Germinal center (tissue), 1 donor: Measurements from ENCODE around the gene ANK3.
A peak's percentile ranks its signal among the peaks of the same experiment; 100 is the strongest.

Experiments
- DNase-seq: peaks from one replicate; pipeline ENCODE4 v3.0.0; 2012; ENCODE audit warnings: mixed read lengths, low spot score

Gene ANK3

GRCh38 chr10:60389413-60390025, at the start of gene ANK3:
Gene ANK3, minus strand, starts transcription at chr10:60389875. Its CDS starts 337 bp downstream, at chr10:60389538.
- DNase-seq = no peak

DNA sequence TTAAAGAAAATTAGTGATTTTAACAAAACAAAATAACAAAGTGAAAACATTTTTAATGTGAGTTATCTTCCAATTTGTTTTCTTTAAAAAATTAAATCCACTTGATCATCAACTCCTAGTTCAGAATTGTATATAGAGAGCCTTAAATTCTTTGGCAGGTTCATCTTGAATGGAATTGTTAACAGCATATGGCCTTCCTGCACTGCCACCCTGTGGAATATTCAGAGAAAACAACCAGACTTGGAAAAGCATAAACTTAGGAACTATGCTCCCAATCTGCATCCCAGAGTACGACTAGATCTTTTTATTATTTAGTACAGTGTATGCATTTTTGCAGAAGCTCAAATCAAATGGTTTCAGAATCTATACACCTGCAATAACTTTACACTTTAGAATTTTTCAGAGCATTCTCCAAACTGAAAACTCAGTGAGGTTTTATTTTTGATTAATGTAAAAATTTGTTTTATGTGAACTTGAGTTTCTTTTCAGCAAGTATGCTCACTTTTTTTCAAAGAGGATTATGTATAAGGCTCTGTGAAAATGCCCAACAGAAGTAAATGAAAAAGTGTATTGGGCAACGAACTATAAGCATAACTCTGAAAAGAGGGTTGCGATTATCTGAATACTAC, 44.9 kb upstream of the ANK3 start:
- peak; percentile 22 for DNase-seq

GRCh38 chr10:60433684-60434083, 44.0 kb upstream of the ANK3 start:
- no peak for DNase-seq

- no peak for DNase-seq
These were observed 41.3 kb upstream of the ANK3 start for GRCh38 chr10:60430836-60431597.

GRCh38 chr10:60430017-60430416, 40.3 kb upstream of the ANK3 start:
- no peak for DNase-seq

DNA sequence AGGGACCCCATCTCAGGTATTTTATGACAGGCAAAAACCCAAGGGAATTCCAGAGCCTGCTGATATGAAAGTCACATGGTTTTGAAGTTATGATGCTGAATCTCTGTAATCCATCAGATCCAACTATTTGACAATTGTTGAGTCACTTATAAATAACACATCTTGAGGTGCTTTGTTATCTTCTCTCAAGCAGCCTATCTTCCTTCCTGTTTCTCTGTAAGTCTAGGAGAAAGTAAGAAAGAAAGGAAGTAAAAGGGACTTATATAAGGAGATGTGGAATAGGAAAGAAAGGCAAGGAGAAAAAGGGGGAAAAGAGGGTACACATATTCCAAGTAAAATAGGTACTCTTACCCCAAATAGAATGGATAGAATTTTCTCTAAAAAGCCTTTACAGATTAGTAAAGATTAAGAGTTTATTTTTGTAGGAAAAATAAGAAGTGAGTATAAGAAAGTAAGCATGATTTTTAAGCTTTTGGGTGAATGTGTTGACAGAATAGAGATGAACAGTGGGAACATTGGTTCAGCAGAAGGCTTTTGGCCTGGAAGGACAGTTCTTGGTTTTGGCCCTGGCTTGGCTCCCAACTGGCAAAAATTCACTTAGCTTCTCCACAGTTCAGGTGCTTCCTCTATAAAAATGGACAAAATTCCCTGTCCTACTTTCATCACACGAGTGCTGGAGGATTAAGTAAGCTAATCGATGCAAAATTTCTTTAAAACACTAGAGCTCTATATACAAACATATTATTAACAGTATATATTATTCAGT, 39.6 kb upstream of the ANK3 start:
- DNase-seq = no peak

DNA sequence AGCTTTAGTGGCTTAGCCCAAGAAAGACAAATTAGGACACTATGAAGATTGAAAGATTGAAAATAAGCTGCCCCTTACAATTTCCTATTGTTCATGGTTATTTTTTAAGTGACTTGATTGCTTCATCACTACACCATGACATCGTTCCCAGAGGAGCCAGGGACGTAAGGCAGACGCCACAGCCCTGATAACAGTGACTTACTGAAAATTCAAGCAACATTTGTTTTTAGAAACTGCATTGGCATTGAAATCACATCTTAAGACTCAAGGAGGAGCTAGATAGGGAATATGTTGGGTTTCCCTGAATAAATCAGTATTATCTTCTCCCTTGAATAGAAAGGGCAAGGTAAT, 38.7 kb upstream of the ANK3 start:
- DNase-seq = no peak

GRCh38 chr10:60427709-60428386, 38.2 kb upstream of the ANK3 start:
- DNase-seq = no peak

- DNase-seq = no peak
These were observed 37.5 kb upstream of the ANK3 start for GRCh38 chr10:60427148-60427547.

GRCh38 chr10:60426425-60426824, 36.8 kb upstream of the ANK3 start:
- no peak for DNase-seq

- DNase-seq = no peak
These were observed 35.9 kb upstream of the ANK3 start for GRCh38 chr10:60425392-60426110.

GRCh38 chr10:60424971-60425370, 35.3 kb upstream of the ANK3 start:
- no peak for DNase-seq

DNA sequence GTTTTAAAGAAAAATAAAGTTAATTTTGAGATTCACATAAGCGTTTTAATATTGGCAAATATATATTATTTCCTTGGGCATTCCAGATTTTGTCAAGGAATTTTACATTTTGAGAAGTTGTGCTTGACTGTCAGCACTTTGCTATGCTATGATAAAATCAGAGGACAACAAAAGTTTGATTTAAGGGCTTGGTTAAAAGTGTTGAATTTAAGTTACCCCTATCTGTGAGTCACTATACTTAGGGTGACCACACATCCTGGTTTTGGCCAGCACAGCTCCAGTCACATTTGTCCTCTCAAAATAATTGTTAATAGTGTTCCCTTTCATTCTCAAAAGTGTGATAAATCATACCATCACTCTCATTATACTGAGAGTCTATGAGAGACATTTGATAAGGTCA, 34.2 kb upstream of the ANK3 start:
- DNase-seq = no peak

DNA sequence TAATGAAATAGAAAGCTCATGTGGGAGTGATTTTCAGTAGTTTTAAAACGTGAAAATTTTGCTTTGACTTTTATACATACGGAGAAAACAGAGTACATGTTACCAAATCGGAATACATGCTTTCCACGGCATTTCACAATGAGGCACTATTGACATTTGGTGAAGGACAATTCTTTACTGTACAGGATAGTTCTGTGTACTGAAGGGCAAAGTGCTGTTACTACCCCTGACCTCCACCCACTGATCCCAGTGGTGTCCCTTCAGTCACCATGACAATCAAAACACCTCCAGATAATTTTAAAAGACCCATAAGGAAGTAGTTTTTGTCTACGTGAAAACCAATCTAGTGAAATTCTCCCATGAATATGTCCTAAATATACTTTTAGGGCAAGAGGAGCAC, 33.1 kb upstream of the ANK3 start:
- DNase-seq = no peak

DNA sequence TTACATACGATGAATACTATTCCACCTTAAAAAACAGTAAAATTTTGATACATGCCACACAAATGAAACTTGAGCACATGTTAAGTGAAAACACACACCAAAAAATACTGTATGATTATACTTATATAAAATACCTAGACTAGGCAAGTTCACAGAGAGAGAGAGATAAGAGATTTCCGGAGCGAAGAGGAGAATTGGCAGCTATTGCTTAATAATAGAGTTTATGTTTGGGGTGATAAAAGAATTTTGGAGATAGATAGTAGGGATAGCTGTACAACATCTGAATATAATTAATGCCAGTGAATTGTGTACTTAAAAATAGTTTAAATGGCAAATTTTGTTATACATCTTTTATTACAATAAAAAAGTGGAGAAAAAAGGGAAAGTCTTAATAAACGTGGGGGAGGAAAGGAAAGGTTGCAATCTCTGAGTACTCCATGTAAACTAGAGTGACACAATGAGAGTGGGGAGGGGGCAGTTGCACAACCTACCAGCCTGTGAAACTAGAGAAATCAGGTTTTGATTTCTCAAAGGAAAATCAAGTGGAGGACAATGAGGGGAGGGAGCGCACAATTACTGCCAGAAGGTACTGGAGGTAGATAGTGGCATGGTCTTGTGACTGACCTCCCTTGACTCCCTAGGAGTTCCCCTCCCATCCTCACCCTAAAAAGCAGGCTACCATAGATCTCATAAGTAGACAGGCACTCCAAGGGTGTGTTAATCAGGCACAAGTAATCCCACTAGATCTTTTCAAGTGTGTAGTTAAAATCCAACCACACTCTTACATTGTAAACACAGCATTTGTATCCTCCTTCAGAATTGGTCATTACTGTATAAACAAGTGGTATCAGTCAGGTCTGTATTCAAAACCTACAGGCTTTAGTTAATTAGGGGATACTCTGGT, 31.6 kb upstream of the ANK3 start:
- no peak for DNase-seq

- no peak for DNase-seq
These were observed 29.6 kb upstream of the ANK3 start for GRCh38 chr10:60419249-60419648.

DNA sequence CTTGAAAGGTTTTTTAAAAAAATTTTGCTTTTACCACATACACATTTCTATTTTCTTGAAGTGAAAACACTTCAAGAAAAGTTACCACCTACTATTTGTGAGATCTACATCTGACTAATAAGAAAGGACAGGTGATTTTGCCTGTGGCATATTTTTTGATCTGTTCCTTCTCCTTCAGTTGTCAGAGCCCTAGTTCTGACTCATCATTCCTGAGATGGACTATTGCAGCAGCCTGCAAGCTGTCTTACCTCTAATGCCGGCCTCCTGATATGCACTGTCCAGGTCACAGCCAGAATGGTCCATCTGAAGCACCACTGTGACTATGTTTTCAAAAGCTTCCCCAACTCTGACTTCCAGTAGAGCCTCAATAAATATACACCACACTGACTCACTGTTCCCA, 28.2 kb upstream of the ANK3 start:
- DNase-seq = no peak

DNA sequence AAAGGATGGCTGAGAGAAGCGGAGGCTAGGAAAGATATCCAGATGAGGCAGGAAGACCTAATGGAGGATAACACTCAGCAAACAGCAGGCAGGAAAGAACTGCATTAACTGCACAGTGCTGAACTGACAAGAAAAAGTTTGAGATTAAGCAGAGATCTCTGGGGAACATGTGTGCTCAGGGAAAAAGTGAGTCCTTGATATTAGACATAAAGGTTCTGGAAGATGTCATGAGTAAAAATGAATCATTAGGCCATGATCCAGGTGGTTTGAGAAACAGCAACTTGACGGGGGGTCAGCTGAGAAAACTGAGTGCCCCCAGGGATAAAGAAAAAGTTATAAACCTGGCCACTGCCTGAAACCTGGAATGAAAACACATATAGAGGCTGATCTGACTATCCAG, 27.3 kb upstream of the ANK3 start:
- no peak for DNase-seq

DNA sequence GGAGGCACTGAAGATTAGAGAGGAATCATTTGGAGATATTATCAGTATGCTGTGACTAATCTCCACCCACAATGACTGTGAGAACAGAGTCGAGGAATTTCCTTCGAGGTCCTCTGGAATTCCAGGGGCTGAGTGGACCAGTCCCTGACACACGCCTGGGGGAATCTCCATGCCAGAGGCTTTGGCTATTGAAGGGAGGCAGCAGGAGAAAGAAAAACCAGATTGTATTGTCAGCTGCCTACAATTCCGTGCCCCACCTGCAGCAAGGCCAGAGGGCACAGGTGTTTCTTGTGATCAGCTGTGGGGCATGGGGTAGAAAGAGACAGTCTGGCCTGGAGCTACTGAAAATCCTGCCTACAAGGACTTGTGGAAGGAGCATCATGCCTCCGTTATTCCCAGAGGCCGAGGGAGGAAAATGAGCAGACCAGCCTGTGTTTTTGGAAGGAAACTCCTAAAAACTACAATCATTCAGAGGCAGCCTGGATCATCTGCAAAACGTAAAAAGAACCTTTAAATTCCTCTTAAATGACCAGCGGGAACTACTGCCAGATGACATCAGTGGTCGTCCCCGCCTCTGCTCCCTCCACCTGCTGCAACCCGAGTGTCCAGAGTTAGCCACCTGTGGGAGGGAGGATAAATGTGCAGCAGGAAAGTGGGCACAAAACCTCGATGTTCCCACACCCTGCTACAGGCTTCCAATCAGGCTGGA, 25.4 kb upstream of the ANK3 start:
- no peak for DNase-seq

- DNase-seq = no peak
These were observed 24.4 kb upstream of the ANK3 start for GRCh38 chr10:60414111-60414510.
